HG03060 (cell line): Measurements from ENCODE around the gene PHACTR1.
A peak's percentile ranks its signal among the peaks of the same experiment; 100 is the strongest.
"Not testable (repeated sequence)": the region's sequence is repeated elsewhere in the genome, so short reads cannot be mapped to it uniquely, and the experiment has no call there.

Experiments used
- ATAC-seq: cut with Tn5 transposase; IDR thresholded peaks from one replicate; pipeline ENCODE4 v1.9.1; 2021; ENCODE audit warnings: low read depth, moderate number of reproducible peaks; ENCODE audit not compliant: unreplicated experiment

The PHACTR1 gene

DNA sequence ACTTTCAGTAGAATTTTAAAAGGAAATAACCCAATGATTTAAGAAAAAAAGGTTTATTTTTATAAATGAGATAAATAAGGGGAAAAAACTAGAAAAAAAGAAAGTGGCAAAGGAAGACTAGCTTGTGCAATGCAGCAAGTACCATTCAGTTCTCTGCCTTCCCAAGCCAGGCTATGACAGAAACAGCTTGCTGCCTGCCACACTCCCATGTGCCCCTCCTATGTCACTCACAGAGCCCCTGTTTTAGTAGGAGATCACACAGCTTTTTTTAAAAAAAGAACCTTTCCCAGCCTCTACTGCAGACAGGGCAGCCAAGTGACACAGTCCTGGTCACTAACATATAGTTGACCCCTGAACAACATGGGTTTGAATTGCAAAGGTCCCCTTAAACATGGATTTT lies 598.2 kb downstream of the PHACTR1 start:
- ATAC-seq: no peak

DNA sequence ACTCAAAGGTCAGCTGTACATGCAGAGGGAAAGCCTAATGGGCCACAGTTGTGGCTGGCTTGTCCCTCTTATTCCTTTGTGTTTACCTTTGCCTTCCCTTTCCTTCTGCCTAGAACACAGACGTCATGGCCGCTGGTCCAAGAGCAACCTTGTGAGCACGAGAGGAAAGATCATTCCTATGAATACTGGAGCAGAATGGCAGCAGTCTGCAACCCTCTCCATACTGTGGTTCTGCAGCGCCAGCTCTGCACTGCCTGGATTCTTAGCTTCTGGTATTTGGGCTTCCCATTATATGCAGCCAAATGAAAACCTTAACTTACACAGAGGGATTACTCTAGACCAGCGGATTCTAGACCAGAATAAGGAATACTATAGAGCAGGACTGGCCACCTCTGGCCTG lies 599.3 kb downstream of the PHACTR1 start:
- ATAC-seq: no peak

DNA sequence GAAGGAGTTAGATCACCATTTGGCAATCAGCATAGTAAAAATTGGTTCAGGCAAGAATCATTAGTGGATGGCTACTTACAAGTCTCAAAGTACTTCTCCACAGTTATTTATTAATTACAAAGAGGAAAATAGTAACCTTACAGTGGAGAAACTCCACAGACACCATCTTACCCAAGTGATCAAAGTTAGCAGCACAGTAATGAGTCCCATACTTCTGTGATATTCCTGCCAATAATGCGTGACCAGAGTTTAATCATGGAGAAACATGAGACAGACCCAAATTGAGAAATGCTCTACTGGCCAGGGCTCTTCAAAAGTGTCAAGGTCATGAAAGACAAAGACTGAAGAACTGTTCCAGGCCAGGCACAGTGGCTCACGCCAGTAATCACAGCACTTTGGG lies 602.3 kb downstream of the PHACTR1 start:
- ATAC-seq: no peak

DNA sequence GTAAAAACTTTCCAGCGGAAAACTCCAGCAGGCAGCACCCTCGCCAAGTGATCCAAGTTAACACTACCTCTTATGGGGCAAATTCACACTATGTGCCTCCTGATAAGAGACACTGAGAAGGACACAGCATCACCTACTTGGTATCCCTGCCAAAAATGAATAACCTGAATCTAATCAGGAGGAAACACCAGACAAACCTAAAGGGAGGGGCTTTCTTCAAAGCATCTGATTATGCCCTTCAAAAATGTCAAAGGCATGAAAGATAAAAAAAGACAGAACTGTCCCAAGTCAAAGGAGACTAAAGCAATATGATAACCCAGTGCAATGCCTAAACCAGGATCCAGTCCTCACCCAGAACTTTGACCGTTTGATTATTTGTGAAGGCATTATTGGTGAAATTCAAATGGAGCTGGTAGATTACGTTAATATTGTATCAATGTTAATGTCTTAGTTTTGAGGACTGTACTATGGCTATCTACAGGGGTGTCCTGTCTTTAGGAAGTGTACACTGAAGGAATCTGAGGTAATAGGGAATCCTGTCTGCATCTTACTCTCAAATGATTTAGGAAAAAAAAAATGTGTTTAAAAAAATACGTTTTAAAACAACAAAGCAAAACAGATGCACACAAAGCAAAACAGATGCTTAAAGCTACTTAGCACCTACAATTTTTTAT lies 603.5 kb downstream of the PHACTR1 start:
- ATAC-seq: no peak

DNA sequence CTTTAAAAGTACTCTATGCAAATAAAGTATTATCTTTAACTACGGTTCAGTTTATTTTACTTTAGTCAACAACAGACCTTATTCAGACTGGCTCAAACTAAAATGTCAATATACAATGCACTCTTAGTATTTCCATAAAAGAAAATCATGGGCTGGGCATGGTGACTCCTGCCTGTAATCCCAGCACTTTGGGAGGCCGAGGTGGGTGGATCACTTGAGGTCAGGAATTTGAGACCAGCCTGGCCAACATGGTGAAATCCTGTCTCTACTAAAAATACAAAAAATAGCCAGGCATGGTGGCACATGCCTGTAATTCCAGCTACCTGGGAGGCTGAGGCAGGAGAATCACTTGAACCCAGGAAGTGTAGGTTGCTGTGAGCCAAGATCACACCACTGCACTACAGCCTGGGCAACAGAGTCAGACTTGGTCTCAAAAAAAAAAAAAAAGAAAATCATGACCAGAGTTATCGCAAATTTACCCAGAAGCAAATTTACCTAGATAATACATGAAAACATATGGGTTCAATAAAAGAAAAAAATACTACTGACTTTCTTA lies 609.5 kb downstream of the PHACTR1 start:
- not testable (repeated sequence) for ATAC-seq

DNA sequence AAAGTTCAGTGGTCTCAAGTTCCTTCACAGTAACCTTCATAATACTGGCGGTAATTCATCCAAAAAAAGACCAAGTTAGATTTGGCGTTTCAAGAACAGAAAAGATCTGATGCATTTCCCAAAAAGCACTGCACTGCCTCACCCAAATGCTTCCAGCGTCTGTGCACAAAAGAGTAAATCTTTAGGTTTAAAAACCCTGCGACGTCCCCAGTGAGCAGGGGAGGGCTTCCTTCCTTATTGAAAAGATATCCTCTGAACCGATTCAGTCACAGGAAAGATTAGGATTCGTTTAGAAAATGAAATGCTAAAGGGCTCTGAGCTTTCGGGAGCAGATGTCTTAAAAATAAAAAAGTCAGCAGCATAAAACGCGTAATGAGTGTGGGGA lies 611.1 kb downstream of the PHACTR1 start:
- ATAC-seq: no peak

DNA sequence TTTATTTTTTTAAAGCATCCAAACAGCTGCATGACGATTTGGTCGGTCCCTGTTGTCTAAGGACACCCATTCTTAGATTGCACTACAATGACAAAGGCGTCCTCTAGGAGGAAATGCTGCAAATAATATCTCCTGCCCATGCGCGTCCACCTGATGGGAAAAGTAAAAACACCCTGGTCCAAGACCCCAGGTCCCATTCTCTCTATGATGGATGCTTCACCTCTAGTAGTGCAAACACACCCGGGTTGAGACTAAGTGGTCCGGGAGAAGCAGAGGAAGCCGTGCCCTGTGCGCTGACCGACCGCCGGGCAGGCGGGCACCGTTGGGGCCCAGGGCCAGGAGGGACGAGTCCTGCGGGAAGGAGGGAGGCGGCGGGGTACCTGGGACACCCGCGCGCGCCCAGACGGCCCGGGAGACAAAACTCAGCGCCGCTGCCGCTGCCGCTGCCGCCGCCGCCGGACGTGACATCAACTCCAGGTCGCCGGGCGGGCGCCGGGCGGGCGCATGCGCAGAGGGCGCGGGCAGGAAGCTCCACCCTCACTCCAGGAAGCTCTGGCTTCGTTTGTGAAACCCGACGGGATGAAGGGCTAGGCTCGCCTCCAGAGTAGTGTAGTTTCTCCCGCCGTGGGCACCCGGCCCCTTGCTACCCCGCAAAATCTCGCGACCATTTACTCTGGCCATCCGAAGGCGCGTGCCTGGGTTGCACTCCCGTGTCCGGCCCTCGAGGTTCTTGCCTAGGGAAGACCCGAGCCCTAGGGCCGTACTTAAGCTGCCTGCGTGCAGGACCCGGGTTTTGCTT lies 611.7 kb downstream of the PHACTR1 start, which contains the start of gene TBC1D7:
TBC1D7 (minus strand) TSS at position 462 of the 799 bp plus-strand sequence. CDS start 1,639 bp downstream, outside the sequence.
- ATAC-seq: peak; percentile 74

DNA sequence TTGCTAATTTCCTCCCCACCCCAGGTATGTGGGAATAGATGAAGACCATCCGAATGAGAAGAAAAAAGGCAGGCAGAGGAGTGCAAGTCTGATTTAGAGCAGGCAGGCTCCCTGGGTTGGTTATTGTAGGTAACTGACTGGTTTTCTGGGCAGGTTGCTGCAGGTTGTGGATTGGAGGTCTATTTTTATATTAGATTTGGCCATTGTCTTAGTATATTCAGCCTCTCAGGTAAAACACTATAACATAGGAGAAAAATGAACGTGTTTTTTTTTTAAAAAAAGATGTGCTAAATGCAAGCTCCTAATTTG lies 612.3 kb downstream of the PHACTR1 start:
- no peak for ATAC-seq

DNA sequence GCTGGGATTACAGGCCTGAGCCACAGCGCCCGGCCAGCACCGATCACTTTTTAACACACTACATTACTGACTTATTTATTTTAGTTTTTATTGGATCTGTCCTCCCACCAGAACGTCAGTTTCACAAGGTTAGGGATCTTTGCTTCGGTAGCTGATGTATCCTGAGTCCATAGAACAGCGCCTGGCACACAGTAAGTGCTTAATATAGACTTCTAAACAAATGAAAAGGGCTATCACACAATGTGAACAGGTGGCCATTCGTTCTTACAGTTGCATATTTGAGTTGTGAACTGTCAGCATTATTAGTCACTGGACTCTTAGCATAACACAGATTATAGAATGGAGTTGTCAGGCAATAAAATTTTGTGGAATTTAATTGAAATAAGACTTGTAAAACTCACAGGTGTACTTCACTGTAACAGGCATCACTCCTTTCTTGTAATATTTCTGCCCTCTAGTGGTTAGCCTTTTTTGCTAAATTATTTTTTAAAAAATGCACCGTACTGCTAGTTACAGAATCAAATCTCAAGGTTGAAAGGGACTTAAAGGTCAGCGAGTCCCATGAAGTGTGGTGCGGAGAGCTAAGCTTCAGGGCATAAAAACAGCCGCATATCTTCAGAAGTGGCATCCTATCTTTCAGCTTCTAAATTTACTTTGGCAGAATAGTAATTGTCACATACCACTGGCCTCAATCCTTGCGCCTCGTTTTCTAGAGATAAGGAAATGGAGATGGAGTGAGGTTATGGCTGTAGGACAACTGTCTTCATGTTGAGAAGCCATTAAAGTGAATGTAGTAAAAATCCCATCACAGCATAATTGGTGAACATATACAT lies 615.2 kb downstream of the PHACTR1 start:
- no peak for ATAC-seq

DNA sequence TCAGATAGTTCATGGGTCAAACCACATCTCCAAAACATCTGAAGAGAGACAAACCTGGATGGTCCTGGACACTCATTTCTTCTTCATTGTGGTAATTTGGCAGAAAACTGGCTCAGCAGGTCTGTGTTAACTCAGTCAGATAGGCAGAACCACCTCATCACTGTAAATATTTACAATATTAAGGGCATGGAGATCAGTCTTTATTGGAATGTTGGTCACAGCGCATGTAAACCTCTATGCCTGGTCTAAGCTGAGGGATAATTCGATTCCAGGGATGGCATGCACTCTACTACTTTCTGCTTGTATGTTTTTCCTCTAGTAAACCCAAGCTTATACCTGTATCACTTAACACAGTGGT lies 615.8 kb downstream of the PHACTR1 start:
- no peak for ATAC-seq

DNA sequence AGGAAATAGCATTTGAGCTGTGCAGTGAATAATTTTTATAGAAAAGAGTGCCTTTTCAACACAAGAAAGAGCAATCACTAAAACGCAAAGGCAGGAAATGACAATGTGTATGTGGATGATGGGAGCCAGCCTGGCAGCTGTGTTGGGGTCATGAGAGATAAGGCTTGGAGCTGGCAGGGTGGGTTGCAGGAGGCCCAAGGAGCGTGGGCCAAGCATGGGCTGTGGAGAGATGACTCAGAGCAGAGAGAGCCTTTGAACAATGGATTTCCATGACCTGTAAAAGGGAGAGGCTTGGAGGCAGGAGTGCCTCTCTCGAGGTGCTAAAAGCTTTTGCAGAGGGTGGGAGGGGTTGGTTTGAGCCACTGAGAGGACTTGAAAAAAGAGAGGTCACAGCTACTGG lies 618.4 kb downstream of the PHACTR1 start:
- no peak for ATAC-seq

DNA sequence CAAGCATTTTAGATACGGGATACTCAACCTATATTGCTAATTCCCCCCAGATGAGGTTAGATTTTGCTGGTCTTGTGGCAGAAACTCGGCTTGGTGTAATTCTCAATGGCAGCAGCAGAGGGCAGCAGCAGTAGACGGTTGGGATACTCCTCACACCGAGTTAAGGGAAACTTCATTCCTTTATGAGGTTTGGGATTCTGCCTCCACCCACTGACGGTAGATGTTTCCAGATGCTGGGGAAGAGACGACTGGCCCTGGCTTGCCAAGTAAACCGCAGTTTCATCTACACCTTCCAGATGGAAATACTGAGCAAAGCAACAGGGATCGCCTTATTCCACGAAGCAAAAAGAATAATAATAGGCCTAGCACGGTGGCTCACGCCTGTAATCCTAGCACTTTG lies 620.0 kb downstream of the PHACTR1 start:
- ATAC-seq: no peak

DNA sequence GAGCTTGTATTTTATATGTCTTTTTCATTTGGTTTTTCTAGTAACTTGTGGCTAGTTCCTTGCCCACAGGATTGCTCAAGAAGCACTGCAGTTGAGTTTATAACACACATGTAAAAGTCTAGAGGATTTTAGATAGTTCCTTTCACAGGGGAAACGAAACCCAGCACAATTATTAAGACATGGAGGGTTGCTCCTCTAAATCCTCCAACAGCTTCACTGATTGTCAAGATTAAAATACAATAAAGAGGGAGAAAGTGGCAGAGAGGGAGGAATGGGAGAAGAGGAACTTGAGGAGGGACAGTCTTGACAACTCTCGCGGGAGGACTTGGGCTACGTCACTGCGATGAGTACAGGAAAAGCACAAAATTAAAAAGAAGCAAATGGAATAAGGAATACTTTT lies 621.5 kb downstream of the PHACTR1 start:
- no peak for ATAC-seq
